ENCODE results near the gene SLC26A8.
"Not testable (repeated sequence)": the region's sequence is repeated elsewhere in the genome, so short reads cannot be mapped to it uniquely, and the experiment has no call there.

Gene SLC26A8

DNA sequence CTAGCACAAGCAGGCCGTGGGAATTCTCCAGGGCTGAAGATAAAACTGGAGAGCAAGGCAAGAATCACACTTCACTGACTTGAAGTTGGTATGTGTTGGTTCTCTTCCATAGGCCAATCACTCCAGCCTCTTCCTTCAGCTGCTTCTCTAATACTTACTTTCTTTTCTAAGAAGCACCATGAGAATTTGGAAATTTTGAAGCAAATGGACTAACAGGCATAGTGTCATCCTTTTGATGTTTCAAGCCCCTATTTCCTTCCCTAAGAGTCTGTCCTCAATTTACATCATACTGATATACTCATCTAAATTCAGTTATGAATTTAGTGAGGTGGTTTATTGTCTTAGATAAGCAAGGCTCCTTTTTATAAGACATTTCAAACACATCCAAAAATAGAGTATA lies 24.0 kb downstream of the SLC26A8 start:
- H3K4me2 ChIP-seq (ENCODE audit: low read depth, low read length, poor library complexity, severe bottlenecking) = no peak overlapping the region

GRCh38 chr6:35993150-35993549 lies 31.3 kb downstream of the SLC26A8 start:
- H2AFZ ChIP-seq (ENCODE audit: low read depth, low read length, severe bottlenecking) = no peak overlapping the region
- no peak overlapping the region for H3K9ac ChIP-seq (ENCODE audit: low read length)
- no peaks in the 10 kb centered on the region for H3K9me2 ChIP-seq (replicated peaks; ENCODE audit: insufficient read depth, low read length)
- no peaks in the 10 kb centered on the region for H3K9me3 ChIP-seq (ENCODE audit: insufficient read depth, low read length)
- H4K20me1 ChIP-seq (ENCODE audit: low read depth, low read length) = no peaks in the 10 kb centered on the region
- no peaks in the 10 kb centered on the region for H3F3A ChIP-seq (ENCODE audit: insufficient read depth)
- H3K4me2 ChIP-seq (ENCODE audit: low read depth, low read length, poor library complexity, severe bottlenecking) = no peak overlapping the region
- no peak overlapping the region for H3K27ac ChIP-seq (ENCODE audit: low read depth, low read length)
- TF ChIP-seq, protein P1, sequence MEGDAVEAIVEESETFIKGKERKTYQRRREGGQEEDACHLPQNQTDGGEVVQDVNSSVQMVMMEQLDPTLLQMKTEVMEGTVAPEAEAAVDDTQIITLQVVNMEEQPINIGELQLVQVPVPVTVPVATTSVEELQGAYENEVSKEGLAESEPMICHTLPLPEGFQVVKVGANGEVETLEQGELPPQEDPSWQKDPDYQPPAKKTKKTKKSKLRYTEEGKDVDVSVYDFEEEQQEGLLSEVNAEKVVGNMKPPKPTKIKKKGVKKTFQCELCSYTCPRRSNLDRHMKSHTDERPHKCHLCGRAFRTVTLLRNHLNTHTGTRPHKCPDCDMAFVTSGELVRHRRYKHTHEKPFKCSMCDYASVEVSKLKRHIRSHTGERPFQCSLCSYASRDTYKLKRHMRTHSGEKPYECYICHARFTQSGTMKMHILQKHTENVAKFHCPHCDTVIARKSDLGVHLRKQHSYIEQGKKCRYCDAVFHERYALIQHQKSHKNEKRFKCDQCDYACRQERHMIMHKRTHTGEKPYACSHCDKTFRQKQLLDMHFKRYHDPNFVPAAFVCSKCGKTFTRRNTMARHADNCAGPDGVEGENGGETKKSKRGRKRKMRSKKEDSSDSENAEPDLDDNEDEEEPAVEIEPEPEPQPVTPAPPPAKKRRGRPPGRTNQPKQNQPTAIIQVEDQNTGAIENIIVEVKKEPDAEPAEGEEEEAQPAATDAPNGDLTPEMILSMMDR (IDR thresholded peaks at IDR 0.05; ENCODE audit: insufficient read depth, low read length, poor library complexity, severe bottlenecking) = no peak
- no peak for TF ChIP-seq EZH2phosphoT487 (conservative IDR thresholded peaks at IDR 0.05; ENCODE audit: low read length)
- no peaks in the 10 kb centered on the region for H3K79me2 ChIP-seq (ENCODE audit: insufficient read depth, low read length)
- no peaks in the 10 kb centered on the region for H3K27me3 ChIP-seq (ENCODE audit: low read length)
- no peaks in the 10 kb centered on the region for H3K36me3 ChIP-seq (ENCODE audit: low read length)
- H3K4me3 ChIP-seq (ENCODE audit: insufficient read depth, low read length, poor library complexity, severe bottlenecking) = no peak overlapping the region

More for the DNA sequence above, 24.0 kb downstream of the SLC26A8 start:
- H2AFZ ChIP-seq (ENCODE audit: low read depth, low read length, severe bottlenecking) = no peak overlapping the region
- no peaks in the 10 kb centered on the region for H3K9me3 ChIP-seq (ENCODE audit: insufficient read depth, low read length)
- no peak for TF ChIP-seq EZH2phosphoT487 (conservative IDR thresholded peaks at IDR 0.05; ENCODE audit: low read length)
- TF ChIP-seq, protein P1 (IDR thresholded peaks at IDR 0.05; ENCODE audit: insufficient read depth, low read length, poor library complexity, severe bottlenecking) = no peak
- H3F3A ChIP-seq (ENCODE audit: insufficient read depth) = no peaks in the 10 kb centered on the region
- H3K36me3 ChIP-seq (ENCODE audit: low read length) = no peaks in the 10 kb centered on the region
- H3K4me3 ChIP-seq (ENCODE audit: insufficient read depth, low read length, poor library complexity, severe bottlenecking) = no peak overlapping the region
- H3K27ac ChIP-seq (ENCODE audit: low read depth, low read length) = no peak overlapping the region
- no peaks in the 10 kb centered on the region for H3K27me3 ChIP-seq (ENCODE audit: low read length)
- H4K20me1 ChIP-seq (ENCODE audit: low read depth, low read length) = no peaks in the 10 kb centered on the region
- no peaks in the 10 kb centered on the region for H3K9me2 ChIP-seq (replicated peaks; ENCODE audit: insufficient read depth, low read length)
- H3K9ac ChIP-seq (ENCODE audit: low read length) = no peak overlapping the region
- H3K79me2 ChIP-seq (ENCODE audit: insufficient read depth, low read length) = no peaks in the 10 kb centered on the region

DNA sequence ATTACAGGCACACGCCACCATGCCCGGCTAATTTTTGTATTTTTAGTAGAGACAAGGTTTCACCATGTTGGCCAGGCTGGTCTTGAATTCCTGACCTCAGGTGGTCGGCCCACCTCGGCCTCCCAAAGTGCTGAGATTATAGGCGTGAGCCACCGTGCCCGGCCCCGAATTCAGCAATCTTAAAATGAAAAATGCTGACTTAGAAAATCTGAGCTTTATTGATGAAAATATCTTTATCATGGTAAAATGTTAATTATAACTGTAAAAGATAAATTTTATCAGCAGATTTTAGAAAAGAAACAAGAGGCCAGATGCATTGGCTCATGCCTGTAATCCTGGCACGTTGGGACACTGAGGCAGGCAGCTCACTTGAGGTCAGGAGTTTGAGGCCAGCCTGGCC lies 36.4 kb downstream of the SLC26A8 start:
- not testable (repeated sequence) for H4K20me1 ChIP-seq (ENCODE audit: low read depth, low read length); H3K9me3 ChIP-seq (ENCODE audit: insufficient read depth, low read length); H2AFZ ChIP-seq (ENCODE audit: low read depth, low read length, severe bottlenecking); H3F3A ChIP-seq (ENCODE audit: insufficient read depth); H3K9me2 ChIP-seq (replicated peaks; ENCODE audit: insufficient read depth, low read length); H3K27me3 ChIP-seq (ENCODE audit: low read length); H3K4me3 ChIP-seq (ENCODE audit: insufficient read depth, low read length, poor library complexity, severe bottlenecking); H3K9ac ChIP-seq (ENCODE audit: low read length); H3K36me3 ChIP-seq (ENCODE audit: low read length); H3K79me2 ChIP-seq (ENCODE audit: insufficient read depth, low read length); H3K4me2 ChIP-seq (ENCODE audit: low read depth, low read length, poor library complexity, severe bottlenecking); H3K27ac ChIP-seq (ENCODE audit: low read depth, low read length)

DNA sequence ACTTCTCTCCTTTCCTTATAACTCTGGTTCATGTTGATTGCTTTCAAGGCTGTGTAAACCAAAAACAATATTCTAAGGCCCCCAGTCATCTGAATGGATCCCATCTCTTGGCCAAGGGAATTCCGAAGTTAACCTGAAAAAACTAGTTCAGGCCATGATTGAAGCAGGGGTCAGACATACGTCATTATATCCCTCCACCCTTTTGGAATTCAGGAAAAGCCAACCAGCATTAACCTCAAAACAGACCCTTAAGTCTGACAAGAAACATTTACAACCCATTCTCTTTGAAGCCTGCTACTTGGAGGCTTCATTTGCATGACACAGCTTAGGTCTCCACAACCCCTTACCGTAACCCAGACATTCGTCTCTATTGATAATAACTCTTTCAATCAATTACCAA lies 39.7 kb downstream of the SLC26A8 start:
- H3K9me2 ChIP-seq (replicated peaks; ENCODE audit: insufficient read depth, low read length) = no peaks in the 10 kb centered on the region
- H3K27me3 ChIP-seq (ENCODE audit: low read length) = no peaks in the 10 kb centered on the region; the same call in 1 of the 2 replicates
- no peaks in the 10 kb centered on the region for H4K20me1 ChIP-seq (ENCODE audit: low read depth, low read length)
- no peaks in the 10 kb centered on the region for H3K36me3 ChIP-seq (ENCODE audit: low read length)
- no peak overlapping the region for H3K27ac ChIP-seq (ENCODE audit: low read depth, low read length)
- H3K9me3 ChIP-seq (ENCODE audit: insufficient read depth, low read length) = no peaks in the 10 kb centered on the region
- no peak overlapping the region for H3K4me3 ChIP-seq (ENCODE audit: insufficient read depth, low read length, poor library complexity, severe bottlenecking)
- no peak overlapping the region for H2AFZ ChIP-seq (ENCODE audit: low read depth, low read length, severe bottlenecking)
- H3K4me2 ChIP-seq (ENCODE audit: low read depth, low read length, poor library complexity, severe bottlenecking) = no peak overlapping the region
- H3K9ac ChIP-seq (ENCODE audit: low read length) = no peak overlapping the region
- TF ChIP-seq, protein P1 (IDR thresholded peaks at IDR 0.05; ENCODE audit: insufficient read depth, low read length, poor library complexity, severe bottlenecking) = no peak
- TF ChIP-seq EZH2phosphoT487 (conservative IDR thresholded peaks at IDR 0.05; ENCODE audit: low read length) = no peak
- H3F3A ChIP-seq (ENCODE audit: insufficient read depth) = no peaks in the 10 kb centered on the region
- H3K79me2 ChIP-seq (ENCODE audit: insufficient read depth, low read length) = no peaks in the 10 kb centered on the region
